Activated CD4-positive, alpha-beta T cell treated with anti-CD3 and anti-CD28 coated beads, Interleukin-2, amount 10 ng/mL, durations not matched to agents 7 days and 5 days (primary cell): ENCODE data around the gene KCTD1. TPM values are rescaled to one million over a fixed set of nuclear protein-coding genes. Genes with fewer than 3 reads are reported as not detected.

Source experiments
- CTCF ChIA-PET: fragments of 350-600 bp; sonication (Branson Sonifier 250); formaldehyde crosslinking; loops from one replicate; lab custom pipeline; 2021; ENCODE audit warnings: antibody characterized with exemption; lab: Charles Lee
- POLR2A ChIA-PET: fragments of 350-600 bp; sonication (Branson Sonifier 250); formaldehyde crosslinking; loops from one replicate; lab custom pipeline; 2021; ENCODE audit warnings: antibody characterized with exemption; lab: Charles Lee
- DNase-seq: peaks from one replicate; pipeline ENCODE4 v3.0.0-alpha.2; 2020
- H3K27ac Mint-ChIP-seq: one replicate; pipeline ENCODE4 v1.8.0; 2021; ENCODE audit warnings: mild to moderate bottlenecking, moderate library complexity, mixed read lengths
- H3K27me3 Mint-ChIP-seq: one replicate; pipeline ENCODE4 v1.8.0; 2021; ENCODE audit warnings: mixed read lengths
- H3K36me3 Mint-ChIP-seq: one replicate; pipeline ENCODE4 v1.8.0; 2021; ENCODE audit warnings: low read depth, mixed read lengths
- H3K4me1 Mint-ChIP-seq: one replicate; pipeline ENCODE4 v1.8.0; 2021; ENCODE audit warnings: mixed read lengths
- H3K4me3 Mint-ChIP-seq: one replicate; pipeline ENCODE4 v1.8.0; 2021; ENCODE audit warnings: mild to moderate bottlenecking, moderate library complexity, mixed read lengths
- H3K9me3 Mint-ChIP-seq: one replicate; pipeline ENCODE4 v1.8.0; 2021; ENCODE audit warnings: mixed read lengths
- total RNA-seq, 2 experiments: library from RNA; stranded (reverse); gene quantifications; one replicate each; pipeline ENCODE4 v1.2.3, GENCODE V29; 2021

The KCTD1 gene
- total RNA-seq = 1 to 10 TPM; 4.2 to 5.3 TPM

GRCh38 chr18:26548415-26549262, at the start of gene KCTD1:
TSS of gene KCTD1 (minus strand) at chr18:26548553. CDS start at chr18:26548536, 17 bp downstream.
- ChIA-PET POLR2A (no interaction called here), CTCF (interaction anchor here (0.9 kb wide), 1 partner anchor 17 kb away, joined by 3 read pairs; no protein-coding TSS in a partner anchor)
- Mint-ChIP-seq H3K27ac (peak within 1 kb of the TSS; percentile 81), H3K4me1 (peaks cover 33% of the 10 kb centered on the region), H3K4me3 (peak within 1 kb of the TSS; percentile 84), H3K36me3 (peaks cover 4% of the 10 kb centered on the region), H3K27me3 (peaks cover 43% of the 10 kb centered on the region), H3K9me3 (no peaks in the 10 kb centered on the region)
- DNase-seq = peak; percentile 81

GRCh38 chr18:26593365-26594320, 45.3 kb upstream of the KCTD1 start:
- ChIA-PET CTCF (no interaction called here), POLR2A (no interaction called here)
- no peak for DNase-seq
- Mint-ChIP-seq H3K27me3 (no peaks in the 10 kb centered on the region), H3K4me3 (no peak overlapping the region), H3K9me3 (no peaks in the 10 kb centered on the region), H3K36me3 (no peaks in the 10 kb centered on the region), H3K27ac (no peak overlapping the region), H3K4me1 (no peaks in the 10 kb centered on the region)

- CTCF ChIA-PET = no interaction called here
- Mint-ChIP-seq H3K36me3 (no peaks in the 10 kb centered on the region), H3K27me3 (peaks cover 2% of the 10 kb centered on the region), H3K27ac (no peak overlapping the region), H3K9me3 (no peaks in the 10 kb centered on the region), H3K4me3 (no peak overlapping the region), H3K4me1 (no peaks in the 10 kb centered on the region)
- POLR2A ChIA-PET = no interaction called here
- no peak for DNase-seq
These were observed 36.4 kb upstream of the KCTD1 start for GRCh38 chr18:26584745-26585144.

GRCh38 chr18:26579941-26580618, 31.7 kb upstream of the KCTD1 start:
- ChIA-PET CTCF (no interaction called here), POLR2A (no interaction called here)
- Mint-ChIP-seq H3K36me3 (no peaks in the 10 kb centered on the region), H3K4me3 (no peak overlapping the region), H3K9me3 (no peaks in the 10 kb centered on the region), H3K27me3 (peaks cover 26% of the 10 kb centered on the region), H3K27ac (no peak overlapping the region), H3K4me1 (peaks cover 6% of the 10 kb centered on the region)
- no peak for DNase-seq

GRCh38 chr18:26575865-26576217, 27.5 kb upstream of the KCTD1 start:
- Mint-ChIP-seq H3K27ac (no peak overlapping the region), H3K27me3 (peaks cover 53% of the 10 kb centered on the region), H3K4me1 (peaks cover 9% of the 10 kb centered on the region), H3K9me3 (no peaks in the 10 kb centered on the region), H3K4me3 (no peak overlapping the region), H3K36me3 (no peaks in the 10 kb centered on the region)
- POLR2A ChIA-PET = no interaction called here
- no peak for DNase-seq
- CTCF ChIA-PET = no interaction called here

- Mint-ChIP-seq H3K27me3 (peaks cover 53% of the 10 kb centered on the region), H3K36me3 (no peaks in the 10 kb centered on the region)
These were observed 26.9 kb upstream of the KCTD1 start for GRCh38 chr18:26574958-26575864.

GRCh38 chr18:26568926-26569665, 20.7 kb upstream of the KCTD1 start:
- H3K4me3 Mint-ChIP-seq = no peak overlapping the region
- ChIA-PET POLR2A (no interaction called here), CTCF (interaction anchor here (1.1 to 1.3 kb wide), 2 partner anchors 23 to 136 kb away, joined by 3 to 5 read pairs; no protein-coding TSS in a partner anchor)
- no peaks in the 10 kb centered on the region for H3K9me3 Mint-ChIP-seq
- no peaks in the 10 kb centered on the region for H3K36me3 Mint-ChIP-seq
- DNase-seq = no peak
- no peaks in the 10 kb centered on the region for H3K4me1 Mint-ChIP-seq
- H3K27ac Mint-ChIP-seq = no peak overlapping the region
- H3K27me3 Mint-ChIP-seq = peaks cover 25% of the 10 kb centered on the region

More at GRCh38 chr18:26574958-26575864, 26.9 kb upstream of the KCTD1 start:
- H3K4me1 Mint-ChIP-seq = peaks cover 9% of the 10 kb centered on the region
- CTCF ChIA-PET = no interaction called here
- POLR2A ChIA-PET = no interaction called here
- peak overlapping the region; percentile 27 for H3K4me3 Mint-ChIP-seq
- H3K9me3 Mint-ChIP-seq = no peaks in the 10 kb centered on the region
- DNase-seq = peak; percentile 8
- no peak overlapping the region for H3K27ac Mint-ChIP-seq

GRCh38 chr18:26568513-26568912, 20.2 kb upstream of the KCTD1 start:
- H3K27me3 Mint-ChIP-seq = peaks cover 22% of the 10 kb centered on the region
- no peaks in the 10 kb centered on the region for H3K9me3 Mint-ChIP-seq
- DNase-seq = no peak
- CTCF ChIA-PET = interaction anchor here (1.1 kb wide), 1 partner anchor 24 kb away, joined by 5 read pairs; no protein-coding TSS in a partner anchor
- POLR2A ChIA-PET = no interaction called here
- H3K4me3 Mint-ChIP-seq = no peak overlapping the region
- H3K4me1 Mint-ChIP-seq = no peaks in the 10 kb centered on the region
- no peaks in the 10 kb centered on the region for H3K36me3 Mint-ChIP-seq
- H3K27ac Mint-ChIP-seq = no peak overlapping the region

GRCh38 chr18:26566874-26567555, 18.7 kb upstream of the KCTD1 start:
- H3K27me3 Mint-ChIP-seq = peaks cover 8% of the 10 kb centered on the region
- H3K27ac Mint-ChIP-seq = no peak overlapping the region
- H3K36me3 Mint-ChIP-seq = no peaks in the 10 kb centered on the region
- H3K9me3 Mint-ChIP-seq = no peaks in the 10 kb centered on the region
- H3K4me1 Mint-ChIP-seq = no peaks in the 10 kb centered on the region
- ChIA-PET POLR2A (interaction anchor here (0.6 kb wide), 1 partner anchor 661 kb away, joined by 3 read pairs; no protein-coding TSS in a partner anchor), CTCF (no interaction called here)
- no peak for DNase-seq
- H3K4me3 Mint-ChIP-seq = no peak overlapping the region

- no peak for DNase-seq
- H3K9me3 Mint-ChIP-seq = no peaks in the 10 kb centered on the region
- POLR2A ChIA-PET = no interaction called here
- CTCF ChIA-PET = interaction anchor here (0.7 kb wide), 1 partner anchor 60 kb away, joined by 3 read pairs; no protein-coding TSS in a partner anchor
- no peak overlapping the region for H3K27ac Mint-ChIP-seq
- H3K27me3 Mint-ChIP-seq = peaks cover 8% of the 10 kb centered on the region
- H3K36me3 Mint-ChIP-seq = no peaks in the 10 kb centered on the region
- no peaks in the 10 kb centered on the region for H3K4me1 Mint-ChIP-seq
- no peak overlapping the region for H3K4me3 Mint-ChIP-seq
These were observed 17.2 kb upstream of the KCTD1 start for GRCh38 chr18:26565514-26565913.

- Mint-ChIP-seq H3K27ac (no peak overlapping the region), H3K36me3 (no peaks in the 10 kb centered on the region), H3K9me3 (no peaks in the 10 kb centered on the region), H3K4me1 (no peaks in the 10 kb centered on the region), H3K27me3 (peaks cover 12% of the 10 kb centered on the region), H3K4me3 (no peak overlapping the region)
- CTCF ChIA-PET = no interaction called here
- POLR2A ChIA-PET = no interaction called here
- no peak for DNase-seq
These were observed 14.7 kb upstream of the KCTD1 start for GRCh38 chr18:26563024-26563423.
